Mesodermal cell (in vitro differentiated cells): ENCODE data around the gene NMBR.
"Not testable (repeated sequence)": the region's sequence is repeated elsewhere in the genome, so short reads cannot be mapped to it uniquely, and the experiment has no call there.

ENCODE experiments used
- H3K27ac ChIP-seq: 2 replicates; pipeline ENCODE4 v1.7.0; 2013; ENCODE audit warnings: mild to moderate bottlenecking, low read depth, low read length, moderate library complexity; ENCODE audit not compliant: severe bottlenecking
- H3K36me3 ChIP-seq: 2 replicates; pipeline ENCODE4 v1.7.1; 2013; ENCODE audit warnings: mild to moderate bottlenecking, low read length, moderate library complexity; ENCODE audit not compliant: control insufficient read depth, insufficient read depth
- H3K4me1 ChIP-seq: one replicate; pipeline ENCODE4 v1.7.1; 2013; ENCODE audit warnings: mild to moderate bottlenecking, low read length; ENCODE audit not compliant: insufficient read depth, control insufficient read depth, poor library complexity, severe bottlenecking
- H3K4me3 ChIP-seq: 2 replicates; pipeline ENCODE4 v1.7.0; 2013; ENCODE audit warnings: low read length, control low read depth, mild to moderate bottlenecking; ENCODE audit not compliant: insufficient read depth, poor library complexity, severe bottlenecking; ENCODE audit errors: extremely low read depth
- H3K9me3 ChIP-seq: 2 replicates; pipeline ENCODE4 v1.7.1; 2013; ENCODE audit warnings: mild to moderate bottlenecking, low read length, moderate library complexity; ENCODE audit not compliant: control insufficient read depth
- WGBS, 2 experiments: methylation state at CpG; one replicate each; pipeline ENCODE4 v1.1.5; 2013; ENCODE audit warnings: missing lambda C conversion rate in 2 of 2; ENCODE audit not compliant: insufficient coverage in 2 of 2; 5-methylcytosine and 5-hydroxymethylcytosine counted together

NMBR gene

DNA sequence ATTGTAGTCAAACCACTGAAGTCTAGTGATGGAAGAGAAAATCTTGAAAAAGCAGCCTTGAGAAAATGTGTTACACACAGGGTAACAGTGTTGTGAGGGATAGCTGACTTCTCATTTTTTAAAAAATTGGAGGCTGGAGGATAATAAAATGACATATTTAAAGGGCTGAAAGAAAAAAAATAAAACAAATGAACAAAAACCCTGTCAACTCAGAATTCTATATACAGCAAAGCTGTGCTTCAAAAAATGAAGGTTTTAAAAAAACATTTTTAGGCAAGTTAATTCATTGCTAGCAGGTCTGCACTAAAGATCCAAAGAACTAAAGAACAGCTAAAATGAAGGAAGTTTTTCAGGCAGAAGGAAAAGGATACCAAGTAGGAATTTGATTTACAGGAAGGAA lies 31.2 kb upstream of the NMBR start:
- H3K9me3 ChIP-seq, result no peaks in the 10 kb centered on the region
- H3K27ac ChIP-seq, result no peak overlapping the region
- peaks cover 35% of the 10 kb centered on the region for H3K36me3 ChIP-seq
- H3K4me1 ChIP-seq, result no peaks in the 10 kb centered on the region
- H3K4me3 ChIP-seq, result no peak overlapping the region

DNA sequence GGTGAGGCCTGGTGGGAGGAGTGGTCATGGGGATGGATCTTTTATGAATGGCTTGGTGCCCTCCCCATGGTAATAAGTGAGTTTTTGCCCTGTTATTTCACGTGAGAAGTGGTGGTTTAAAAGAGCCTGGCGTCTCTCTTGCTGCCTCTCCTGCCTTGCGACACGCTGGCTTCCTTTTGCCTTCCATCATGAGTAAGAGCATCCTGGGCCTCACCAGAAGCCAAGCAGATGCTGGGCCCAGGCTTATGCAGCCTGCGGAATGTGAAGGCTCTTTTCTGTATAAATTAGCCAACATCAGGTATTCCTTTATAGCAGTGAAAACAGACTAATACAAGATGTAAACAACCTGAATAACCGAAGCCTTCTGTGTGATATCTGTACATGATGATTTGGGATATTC lies 27.8 kb upstream of the NMBR start:
- WGBS, 2 experiments, result 86 to 100% methylated on average over 3 to 4 of the region's 6 CpGs
- no peak overlapping the region for H3K4me3 ChIP-seq
- H3K36me3 ChIP-seq, result peaks cover 49% of the 10 kb centered on the region
- no peaks in the 10 kb centered on the region for H3K9me3 ChIP-seq
- H3K27ac ChIP-seq, result no peak overlapping the region
- H3K4me1 ChIP-seq, result no peaks in the 10 kb centered on the region

DNA sequence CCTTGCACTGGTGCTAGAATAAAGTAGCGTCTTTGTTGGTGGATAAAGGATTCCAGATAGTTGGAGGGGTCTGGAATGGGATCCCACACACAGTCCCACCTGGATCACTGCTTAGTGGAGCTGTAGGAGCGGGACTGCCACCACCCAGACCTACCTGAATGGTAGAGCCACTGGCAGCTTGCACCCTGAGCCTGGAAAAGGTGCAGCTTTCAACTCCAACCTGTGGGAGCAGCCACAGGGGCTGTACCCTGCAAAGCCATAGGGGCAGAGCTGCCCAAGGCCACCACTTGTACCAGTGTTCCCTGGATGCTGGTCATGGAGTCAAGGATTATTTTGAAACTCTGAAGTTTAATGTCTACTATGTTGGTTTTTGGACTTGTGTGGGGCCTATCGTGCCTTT lies 27.1 kb upstream of the NMBR start:
- no peaks in the 10 kb centered on the region for H3K9me3 ChIP-seq
- no peak overlapping the region for H3K27ac ChIP-seq
- H3K36me3 ChIP-seq, result peaks cover 54% of the 10 kb centered on the region
- 88 to 100% methylated on average over 1 of the region's 3 CpGs for WGBS, 2 experiments
- H3K4me1 ChIP-seq, result no peaks in the 10 kb centered on the region
- H3K4me3 ChIP-seq, result no peak overlapping the region

DNA sequence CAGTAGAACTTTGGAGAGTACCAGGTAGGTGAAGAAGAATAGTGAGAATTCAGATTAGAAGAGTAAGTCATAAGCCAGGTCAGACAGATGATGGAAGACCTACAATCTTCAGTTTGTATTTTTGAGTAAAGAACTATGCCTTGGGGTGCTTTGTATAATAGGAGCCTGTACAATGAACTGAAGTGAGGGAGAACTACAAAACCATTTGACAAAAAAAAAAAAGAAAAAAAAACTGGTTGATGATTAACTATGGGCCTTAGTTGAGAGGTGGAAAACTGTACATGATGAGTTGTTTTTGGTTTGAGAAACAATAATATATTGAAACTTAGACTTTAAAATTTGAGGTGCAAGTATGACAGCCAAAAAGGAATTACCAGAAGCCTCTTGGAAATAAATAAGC lies 25.8 kb upstream of the NMBR start:
- no peak overlapping the region for H3K27ac ChIP-seq
- peaks cover 50% of the 10 kb centered on the region for H3K36me3 ChIP-seq
- no peaks in the 10 kb centered on the region for H3K9me3 ChIP-seq
- no peak overlapping the region for H3K4me3 ChIP-seq
- H3K4me1 ChIP-seq, result no peaks in the 10 kb centered on the region

DNA sequence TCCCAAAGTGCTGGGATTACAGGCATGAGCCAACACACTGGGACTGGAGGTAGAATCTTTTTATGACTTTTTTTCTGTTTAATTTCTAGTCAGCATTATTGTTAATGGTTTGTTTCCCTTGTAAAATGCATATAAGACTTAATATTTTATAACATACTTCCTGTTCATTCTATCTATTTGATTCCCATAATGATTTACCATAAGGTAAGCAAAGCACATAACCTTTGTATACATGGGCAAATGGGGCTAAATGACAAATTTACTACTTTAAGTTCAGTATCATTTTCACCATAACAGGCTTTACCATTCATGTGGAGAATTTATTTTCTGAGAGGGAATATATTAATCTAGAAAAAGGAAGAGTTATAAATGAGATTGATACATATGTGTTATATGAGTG lies 24.4 kb upstream of the NMBR start:
- no peaks in the 10 kb centered on the region for H3K4me1 ChIP-seq
- H3K9me3 ChIP-seq, result no peaks in the 10 kb centered on the region
- no peak overlapping the region for H3K4me3 ChIP-seq
- peaks cover 49% of the 10 kb centered on the region for H3K36me3 ChIP-seq
- H3K27ac ChIP-seq, result no peak overlapping the region

DNA sequence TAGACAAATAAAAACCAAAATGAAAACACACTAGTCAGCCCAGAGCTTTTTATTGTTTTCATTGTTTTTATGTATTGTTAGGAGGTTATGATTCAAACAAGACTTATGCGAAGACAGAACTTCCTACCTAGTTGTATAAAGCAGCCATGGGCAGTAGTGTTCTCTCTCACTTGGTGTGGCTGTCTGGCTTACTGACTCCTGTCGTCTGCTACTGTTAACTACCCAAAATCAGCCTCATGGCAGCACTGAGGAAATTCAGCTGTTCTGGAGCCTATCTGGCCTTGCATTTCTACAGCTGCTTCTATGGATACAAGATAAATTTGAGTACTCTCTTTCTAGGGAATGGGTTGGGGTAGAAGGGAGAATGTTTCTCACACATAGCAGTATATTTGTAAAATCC lies 20.6 kb upstream of the NMBR start:
- H3K9me3 ChIP-seq, result no peaks in the 10 kb centered on the region
- H3K4me3 ChIP-seq, result no peak overlapping the region
- H3K36me3 ChIP-seq, result peaks cover 34% of the 10 kb centered on the region
- 89 to 100% methylated on average over 1 of the region's 2 CpGs for WGBS, 2 experiments
- no peaks in the 10 kb centered on the region for H3K4me1 ChIP-seq
- H3K27ac ChIP-seq, result no peak overlapping the region

DNA sequence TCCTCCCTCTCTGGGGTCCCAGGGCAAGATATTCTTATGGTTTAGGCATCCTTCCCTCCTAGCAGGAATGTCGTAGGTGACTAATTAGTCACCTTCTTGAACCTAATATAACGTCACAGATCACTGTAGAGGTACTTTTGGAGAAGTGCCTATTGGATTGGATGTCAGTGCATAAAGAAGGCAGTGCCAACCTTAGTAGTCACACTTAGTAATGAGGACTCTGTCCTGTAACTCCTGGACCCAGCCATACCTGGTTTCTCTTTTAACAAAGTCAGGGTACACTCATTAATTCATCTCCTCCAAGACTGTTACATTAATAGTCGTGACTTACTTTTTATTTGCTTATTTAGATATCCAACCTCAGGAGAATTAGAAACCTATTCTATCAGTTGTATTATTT lies 20.1 kb upstream of the NMBR start:
- 90% methylated on average over 2 of the region's 3 CpGs; no CpG with 5 or more reads in 1 of the 2 experiments for WGBS, 2 experiments
- no peaks in the 10 kb centered on the region for H3K4me1 ChIP-seq
- H3K4me3 ChIP-seq, result no peak overlapping the region
- H3K36me3 ChIP-seq, result peaks cover 30% of the 10 kb centered on the region
- H3K27ac ChIP-seq, result no peak overlapping the region
- no peaks in the 10 kb centered on the region for H3K9me3 ChIP-seq

DNA sequence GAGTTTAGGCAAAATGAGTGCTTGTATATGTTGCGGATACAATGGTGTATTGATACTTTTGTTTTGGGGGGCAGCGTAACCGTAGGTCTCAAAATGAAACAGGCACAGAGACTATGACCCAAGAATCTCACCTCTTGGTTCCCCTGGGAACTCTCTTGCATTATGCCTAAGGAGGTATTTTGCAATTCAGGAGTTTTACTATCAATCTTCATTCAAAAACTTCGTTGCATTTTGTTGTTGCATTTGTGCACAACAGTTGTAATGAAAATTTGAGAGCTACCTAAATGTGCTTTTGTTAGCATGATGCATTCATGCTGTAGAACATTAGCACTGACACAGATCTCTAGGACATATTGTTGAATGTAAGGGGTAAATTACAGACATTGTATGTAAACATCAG lies 18.3 kb upstream of the NMBR start:
- Histone ChIP-seq H3K4me3 (no peak overlapping the region), H3K27ac (no peak overlapping the region), H3K9me3 (no peaks in the 10 kb centered on the region), H3K4me1 (no peaks in the 10 kb centered on the region), H3K36me3 (peaks cover 21% of the 10 kb centered on the region)
- WGBS, 2 experiments, result 95% methylated on average over 3 of the region's 4 CpGs; no CpG with 5 or more reads in 1 of the 2 experiments

DNA sequence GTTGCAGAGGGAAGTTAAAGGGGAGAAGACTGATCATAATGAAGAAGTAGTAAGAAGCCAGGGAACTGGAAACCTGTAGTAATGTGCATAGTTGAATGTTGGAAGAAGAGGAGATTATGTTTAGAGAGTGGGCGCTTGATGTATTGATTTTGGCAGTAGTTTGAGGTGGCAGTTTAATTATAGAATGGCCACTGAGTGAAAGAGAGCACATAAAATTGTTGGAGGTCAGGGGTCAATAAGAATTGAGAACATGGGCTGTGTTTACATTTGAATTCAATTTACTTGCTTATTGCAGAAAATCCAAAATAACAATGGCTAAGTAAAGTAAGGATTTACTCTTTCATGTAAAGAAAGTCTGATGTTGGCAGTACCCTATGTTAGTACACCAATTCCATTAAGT lies 15.9 kb upstream of the NMBR start:
- Histone ChIP-seq H3K27ac (no peak overlapping the region), H3K36me3 (peaks cover 13% of the 10 kb centered on the region), H3K4me3 (no peak overlapping the region), H3K4me1 (no peaks in the 10 kb centered on the region), H3K9me3 (no peaks in the 10 kb centered on the region)
- WGBS, 2 experiments, result 78 to 100% methylated on average over 1 of the region's 1 CpG

DNA sequence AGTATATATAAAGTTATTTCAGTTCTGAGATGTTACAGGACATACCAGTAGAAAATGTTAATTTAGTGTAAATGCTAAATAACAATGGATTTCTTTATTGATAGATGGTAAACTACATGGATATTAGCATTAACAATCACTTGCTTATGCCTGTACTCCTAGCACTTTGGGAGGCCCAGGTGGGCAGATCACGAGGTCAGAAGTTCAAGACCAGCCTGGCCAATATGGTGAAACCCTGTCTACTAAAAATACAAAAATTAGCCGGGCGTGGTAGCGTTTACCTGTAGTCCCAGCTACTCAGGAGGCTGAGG lies 9.8 kb upstream of the NMBR start:
- not testable (repeated sequence) for H3K27ac ChIP-seq, H3K9me3 ChIP-seq, H3K4me3 ChIP-seq, H3K36me3 ChIP-seq, H3K4me1 ChIP-seq
- WGBS, 2 experiments, result 55 to 86% methylated on average over 3 to 4 of the region's 4 CpGs

DNA sequence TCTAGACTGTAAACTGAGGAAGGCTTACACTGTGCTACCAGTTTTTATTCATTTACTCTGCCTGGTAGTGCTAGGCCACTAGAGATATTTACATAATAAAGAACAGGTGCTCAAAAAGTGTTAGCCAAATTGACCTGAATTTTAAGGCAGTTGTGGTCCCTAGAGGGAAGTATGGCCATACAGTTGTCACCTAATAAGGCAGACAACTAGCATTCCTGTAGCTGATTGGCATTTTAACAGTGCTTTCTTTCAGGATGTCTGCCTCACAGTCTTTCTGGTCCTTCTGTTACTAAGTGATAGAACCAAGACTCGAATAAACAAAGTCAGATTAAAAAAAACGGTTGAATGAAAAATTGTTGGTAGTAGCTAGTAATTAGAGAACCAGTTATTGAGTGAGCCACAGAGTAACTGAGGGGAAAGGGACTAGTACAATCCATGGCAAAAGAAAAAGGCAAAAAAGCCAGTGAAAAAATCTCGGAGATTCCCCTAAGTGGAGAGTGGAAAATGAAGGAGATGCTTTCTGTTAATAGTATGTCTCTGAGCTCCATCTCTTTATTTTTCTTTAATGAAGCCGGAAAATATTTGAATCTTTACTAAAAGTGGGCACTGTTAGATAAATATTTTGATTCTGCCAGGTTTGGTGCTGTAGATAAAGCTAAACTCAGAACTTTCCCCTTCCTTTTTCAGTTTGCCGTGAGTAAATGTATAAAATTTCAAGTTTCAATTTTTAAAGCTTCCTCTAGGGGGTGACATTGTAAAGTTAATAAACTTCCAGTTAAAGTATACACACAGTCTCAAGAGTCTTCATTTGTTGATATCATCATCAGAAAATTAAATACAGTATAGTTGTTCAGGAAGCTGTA lies 9.2 kb upstream of the NMBR start:
- Histone ChIP-seq H3K36me3 (no peaks in the 10 kb centered on the region), H3K9me3 (no peaks in the 10 kb centered on the region), H3K27ac (peak overlapping the region; percentile 38), H3K4me1 (peaks cover 3% of the 10 kb centered on the region), H3K4me3 (no peak overlapping the region)
- WGBS, 2 experiments, result 83 to 96% methylated on average over 2 to 4 of the region's 5 CpGs
